Spleen (tissue), 7 donors: ENCODE measurements around the gene KCNJ18.

Experiments
- POLR2A ChIP-seq, 3 donors: fragments of 450-650 bp; IDR thresholded peaks; one replicate each; pipeline ENCODE4 v1.5.1; 2017; ENCODE audit warnings: antibody characterized with exemption in 3 of 3, mild to moderate bottlenecking in 1 of 3
- POLR2AphosphoS5 ChIP-seq, 3 donors: sonication (generic); formaldehyde crosslinking; IDR thresholded peaks; one replicate each; pipeline ENCODE4 v1.5.1; 2017; ENCODE audit warnings: antibody characterized with exemption in 3 of 3
- TF ChIP-seq, protein P1 (sequence below), 11 experiments: fragments of 200-600 bp in 7 of 11; fragments of 450-650 bp in 4 of 11; sonication (generic) in 4 of 11; IDR thresholded peaks in 8 of 11; conservative IDR thresholded peaks in 3 of 11; 1 replicate in 7 of 11; 2 replicates in 4 of 11; pipeline versions ENCODE4 v1.4.0 to v1.8.0; 2016 to 2021; ENCODE audit warnings: antibody characterized with exemption in 11 of 11, inconsistent platforms in 4 of 11, mild to moderate bottlenecking in 1 of 11
- donor health status: DM: no; HTN: no; CAD: no; lungs with moderate emphysema.
- donor health status: DM: no; HTN: no; CAD: no.
- donor health status: DM: no; HTN: no; CAD: no.

DNA sequence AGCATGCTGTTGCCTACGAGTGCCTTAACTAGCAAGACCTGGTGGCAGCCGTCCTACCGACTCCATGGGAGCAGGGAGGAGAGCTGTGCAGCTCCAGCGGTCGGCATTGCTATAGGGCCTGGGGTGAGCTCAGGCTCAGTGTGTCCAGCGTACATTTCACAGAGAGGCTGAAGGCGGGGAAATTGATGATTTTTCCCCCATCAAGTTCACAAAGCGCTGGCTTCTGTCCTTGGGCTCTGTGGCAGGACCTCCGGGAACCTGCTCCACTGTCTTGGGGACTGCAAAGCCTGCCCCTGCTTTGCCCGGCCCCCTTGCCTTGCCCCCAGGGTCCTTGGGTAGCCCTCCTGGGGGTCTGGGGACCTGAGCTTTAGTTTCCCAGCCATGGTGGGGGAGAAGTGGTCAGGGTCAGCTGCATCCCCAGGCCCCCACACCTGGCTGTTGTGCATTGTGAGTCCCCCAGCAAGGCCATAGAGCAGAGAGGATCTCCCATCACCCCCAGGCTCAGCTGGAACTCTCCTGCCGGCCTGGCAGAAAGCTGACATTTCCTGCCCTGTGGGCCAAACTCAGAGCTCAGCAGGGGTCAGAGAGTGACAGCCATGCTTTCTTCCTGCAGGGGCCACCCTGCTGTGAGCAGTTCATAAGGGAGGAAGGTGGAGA is 3.9 kb upstream of the KCNJ18 start:
- TF ChIP-seq, protein P1, sequence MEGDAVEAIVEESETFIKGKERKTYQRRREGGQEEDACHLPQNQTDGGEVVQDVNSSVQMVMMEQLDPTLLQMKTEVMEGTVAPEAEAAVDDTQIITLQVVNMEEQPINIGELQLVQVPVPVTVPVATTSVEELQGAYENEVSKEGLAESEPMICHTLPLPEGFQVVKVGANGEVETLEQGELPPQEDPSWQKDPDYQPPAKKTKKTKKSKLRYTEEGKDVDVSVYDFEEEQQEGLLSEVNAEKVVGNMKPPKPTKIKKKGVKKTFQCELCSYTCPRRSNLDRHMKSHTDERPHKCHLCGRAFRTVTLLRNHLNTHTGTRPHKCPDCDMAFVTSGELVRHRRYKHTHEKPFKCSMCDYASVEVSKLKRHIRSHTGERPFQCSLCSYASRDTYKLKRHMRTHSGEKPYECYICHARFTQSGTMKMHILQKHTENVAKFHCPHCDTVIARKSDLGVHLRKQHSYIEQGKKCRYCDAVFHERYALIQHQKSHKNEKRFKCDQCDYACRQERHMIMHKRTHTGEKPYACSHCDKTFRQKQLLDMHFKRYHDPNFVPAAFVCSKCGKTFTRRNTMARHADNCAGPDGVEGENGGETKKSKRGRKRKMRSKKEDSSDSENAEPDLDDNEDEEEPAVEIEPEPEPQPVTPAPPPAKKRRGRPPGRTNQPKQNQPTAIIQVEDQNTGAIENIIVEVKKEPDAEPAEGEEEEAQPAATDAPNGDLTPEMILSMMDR (IDR thresholded peaks at IDR 0.05 in 8 of 11, conservative IDR thresholded peaks at IDR 0.05 in 3 of 11): no peak
- TF ChIP-seq POLR2AphosphoS5 (IDR thresholded peaks at IDR 0.05) (no peak), POLR2A (IDR thresholded peaks at IDR 0.05) (no peak)
